Adipocyte (in vitro differentiated cells): ENCODE data around the gene RIN3.
"Not testable (repeated sequence)": the region's sequence is repeated elsewhere in the genome, so short reads cannot be mapped to it uniquely, and the experiment has no call there.

Experiments
- DNase-seq: peaks from one replicate; pipeline ENCODE4 v3.0.0-alpha.2; 2015; ENCODE audit warnings: low read depth
- H3K27me3 ChIP-seq: replicated peaks from 2 replicates; pipeline ENCODE4 v1.7.0; 2013; ENCODE audit warnings: mild to moderate bottlenecking, low read length, moderate library complexity; ENCODE audit not compliant: control insufficient read depth, insufficient read depth
- H3K36me3 ChIP-seq: 2 replicates; pipeline ENCODE4 v1.7.0; 2013; ENCODE audit warnings: low read length, mild to moderate bottlenecking, moderate library complexity; ENCODE audit not compliant: control insufficient read depth, insufficient read depth, severe bottlenecking
- H3K4me1 ChIP-seq: 2 replicates; pipeline ENCODE4 v1.7.0; 2013; ENCODE audit warnings: mild to moderate bottlenecking, low read length, moderate library complexity; ENCODE audit not compliant: control insufficient read depth, insufficient read depth
- H3K4me3 ChIP-seq: 2 replicates; pipeline ENCODE4 v1.7.0; 2013; ENCODE audit warnings: mild to moderate bottlenecking, low read length, moderate library complexity
- H3K9ac ChIP-seq: 2 replicates; pipeline ENCODE4 v1.7.0; 2013; ENCODE audit warnings: mild to moderate bottlenecking, low read length, moderate library complexity
- H3K9me3 ChIP-seq: 2 replicates; pipeline ENCODE4 v1.7.0; 2013; ENCODE audit warnings: mild to moderate bottlenecking, low read length, moderate library complexity; ENCODE audit not compliant: control insufficient read depth

The RIN3 gene

GRCh38 chr14:92714739-92715307 is 201.2 kb downstream of the RIN3 start:
- H3K9ac ChIP-seq, H3K4me3 ChIP-seq, H3K9me3 ChIP-seq, H3K27me3 ChIP-seq: not testable (repeated sequence)
- DNase-seq, result peak; percentile 59
- Histone ChIP-seq H3K36me3 (peaks cover 37% of the 10 kb centered on the region), H3K4me1 (peaks cover 20% of the 10 kb centered on the region)

DNA sequence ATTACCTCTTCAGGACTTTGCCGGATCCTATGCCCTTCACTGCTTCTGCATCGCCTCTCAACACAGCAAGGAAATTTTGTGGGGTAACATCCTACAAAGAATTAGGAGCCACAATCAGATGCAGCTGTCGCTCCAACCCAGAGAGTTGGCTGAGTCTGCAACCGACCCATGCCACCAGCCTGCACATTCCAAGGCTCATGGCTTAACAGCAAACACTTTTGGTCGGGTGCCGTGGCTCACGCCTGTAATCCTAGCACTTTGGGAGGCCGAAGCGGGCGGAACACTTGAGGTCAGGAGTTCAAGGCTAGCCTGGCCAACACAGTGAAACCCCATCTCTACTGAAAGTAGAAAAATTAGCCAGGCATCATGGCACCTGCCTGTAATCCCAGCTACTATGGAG is 202.6 kb downstream of the RIN3 start:
- Histone ChIP-seq H3K36me3 (peaks cover 29% of the 10 kb centered on the region), H3K4me1 (peaks cover 33% of the 10 kb centered on the region), H3K4me3 (no peak overlapping the region), H3K27me3 (no peaks in the 10 kb centered on the region), H3K9me3 (no peaks in the 10 kb centered on the region), H3K9ac (no peak overlapping the region)
- DNase-seq, result no peak

DNA sequence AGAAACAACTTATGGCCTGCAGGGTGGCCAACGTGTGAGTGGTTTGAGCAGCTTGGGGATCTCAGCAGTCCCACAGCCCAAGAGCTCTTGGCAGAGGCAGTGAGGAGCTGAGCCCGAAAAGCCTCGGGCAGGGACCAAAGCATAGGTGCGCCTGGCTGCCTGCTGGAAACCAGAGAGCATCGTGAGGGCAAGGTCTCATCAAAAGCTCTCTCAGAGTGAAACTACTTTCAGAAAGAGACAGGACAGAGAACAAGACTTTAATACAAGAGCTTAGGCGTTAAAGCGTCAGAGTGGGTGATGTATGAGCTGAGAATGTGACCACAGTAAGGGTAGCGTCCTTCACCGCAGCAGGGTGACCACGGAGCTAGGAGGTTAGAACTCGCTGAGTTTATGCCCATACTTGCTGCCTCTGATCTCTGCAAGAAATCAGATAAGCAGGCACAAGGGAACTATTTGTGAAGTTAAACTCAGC is 204.0 kb downstream of the RIN3 start:
- Histone ChIP-seq H3K4me3 (no peak overlapping the region), H3K36me3 (peaks cover 19% of the 10 kb centered on the region), H3K9ac (peak overlapping the region; percentile 32), H3K9me3 (no peaks in the 10 kb centered on the region), H3K4me1 (peaks cover 36% of the 10 kb centered on the region), H3K27me3 (no peaks in the 10 kb centered on the region)
- DNase-seq, result no peak

DNA sequence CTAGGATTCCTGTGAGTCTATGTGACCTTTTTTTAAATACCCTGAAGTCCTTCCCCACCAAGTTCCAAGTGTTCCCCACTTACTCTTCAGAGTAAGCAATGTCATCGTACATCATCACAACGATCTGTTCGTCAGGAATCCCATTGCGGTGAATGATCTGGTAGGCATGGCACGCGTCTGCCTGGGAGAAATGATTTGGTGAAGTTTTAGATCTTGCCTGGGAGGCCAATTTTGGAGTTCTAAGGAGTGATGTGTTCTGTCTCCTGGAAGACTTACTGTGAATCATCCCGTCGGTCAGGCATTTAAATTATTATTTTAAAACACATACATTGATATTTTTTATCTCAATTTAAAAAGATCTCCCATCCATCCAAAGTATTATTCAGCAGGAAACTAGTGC is 205.1 kb downstream of the RIN3 start:
- H3K9me3 ChIP-seq, result no peaks in the 10 kb centered on the region
- peaks cover 36% of the 10 kb centered on the region for H3K4me1 ChIP-seq
- no peak for DNase-seq
- H3K36me3 ChIP-seq, result peaks cover 12% of the 10 kb centered on the region
- no peak overlapping the region for H3K9ac ChIP-seq
- no peak overlapping the region for H3K4me3 ChIP-seq
- H3K27me3 ChIP-seq, result no peaks in the 10 kb centered on the region

DNA sequence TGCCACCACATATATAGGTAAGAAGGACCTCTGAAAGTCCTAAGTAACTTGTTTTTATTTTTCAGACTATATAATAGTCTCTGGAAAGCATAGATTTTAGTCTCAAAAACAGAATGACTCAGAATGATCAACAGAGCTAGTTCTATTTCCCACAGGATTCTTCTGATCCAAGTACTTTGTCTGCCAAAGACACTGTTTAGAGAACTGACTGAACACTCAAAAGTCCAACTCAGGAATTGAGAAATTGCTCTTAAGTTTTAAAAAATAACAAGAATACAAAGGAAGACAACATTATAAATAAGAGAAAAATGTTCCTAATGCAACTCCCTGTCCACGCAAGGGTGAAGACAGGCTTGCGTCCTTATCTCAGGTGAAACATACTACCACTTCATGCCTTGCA is 205.8 kb downstream of the RIN3 start:
- H3K27me3 ChIP-seq, result no peaks in the 10 kb centered on the region
- no peaks in the 10 kb centered on the region for H3K9me3 ChIP-seq
- peak; percentile 30 for DNase-seq
- H3K4me1 ChIP-seq, result peaks cover 42% of the 10 kb centered on the region
- H3K9ac ChIP-seq, result peak overlapping the region; percentile 65
- no peak overlapping the region for H3K4me3 ChIP-seq
- H3K36me3 ChIP-seq, result peaks cover 6% of the 10 kb centered on the region

DNA sequence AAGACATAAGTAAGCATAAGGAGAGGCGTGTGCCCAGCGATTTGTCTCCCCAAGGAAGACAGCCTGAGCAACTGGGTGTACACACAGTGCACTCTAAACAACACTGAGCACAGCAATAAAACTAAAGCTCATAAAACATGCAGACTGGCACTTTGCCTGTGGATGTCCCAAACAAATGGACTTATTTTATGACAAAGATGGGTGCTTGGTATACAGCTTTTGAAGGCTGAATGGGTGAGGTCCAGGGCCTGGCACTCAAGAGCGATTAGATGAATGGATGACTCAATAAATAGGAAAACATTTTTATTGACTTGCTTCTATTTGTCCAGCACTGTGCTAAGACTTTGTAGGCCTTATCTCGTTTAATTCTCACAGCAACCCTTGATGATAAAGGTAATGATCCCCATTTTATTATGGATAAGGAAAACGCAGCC is 206.3 kb downstream of the RIN3 start:
- Histone ChIP-seq H3K9ac (peak overlapping the region; percentile 65), H3K4me3 (peak overlapping the region; percentile 4), H3K36me3 (peaks cover 6% of the 10 kb centered on the region), H3K9me3 (no peaks in the 10 kb centered on the region), H3K4me1 (peaks cover 46% of the 10 kb centered on the region), H3K27me3 (no peaks in the 10 kb centered on the region)
- peak; percentile 2 for DNase-seq

GRCh38 chr14:92724516-92725340 is 211.1 kb downstream of the RIN3 start:
- Histone ChIP-seq H3K36me3 (no peaks in the 10 kb centered on the region), H3K9me3 (no peaks in the 10 kb centered on the region), H3K9ac (no peak overlapping the region), H3K4me1 (peaks cover 35% of the 10 kb centered on the region), H3K4me3 (no peak overlapping the region), H3K27me3 (no peaks in the 10 kb centered on the region)
- DNase-seq, result no peak

GRCh38 chr14:92726135-92726932 is 212.8 kb downstream of the RIN3 start:
- no peaks in the 10 kb centered on the region for H3K27me3 ChIP-seq
- H3K4me3 ChIP-seq, result no peak overlapping the region
- H3K9me3 ChIP-seq, result peaks cover 1% of the 10 kb centered on the region
- H3K9ac ChIP-seq, result peak overlapping the region; percentile 55
- DNase-seq, result peak; percentile 19
- peaks cover 6% of the 10 kb centered on the region for H3K36me3 ChIP-seq
- peaks cover 19% of the 10 kb centered on the region for H3K4me1 ChIP-seq

DNA sequence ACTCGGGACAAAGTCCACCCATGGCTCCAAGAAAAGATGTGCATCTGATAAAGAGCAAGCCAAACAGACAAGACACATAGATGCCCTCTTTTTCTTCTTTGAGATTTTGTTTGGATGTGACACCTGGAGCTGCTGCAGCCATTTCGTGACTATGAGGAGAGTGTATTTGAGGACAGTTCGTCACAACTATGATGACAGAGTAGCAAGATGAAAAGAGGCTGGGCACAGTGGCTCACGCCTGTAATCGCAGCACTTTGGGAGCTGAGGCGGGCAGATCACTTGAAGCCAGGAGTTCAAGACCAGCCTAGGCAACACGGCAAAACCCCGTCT is 213.3 kb downstream of the RIN3 start:
- H3K9me3 ChIP-seq, result peaks cover 7% of the 10 kb centered on the region
- no peak overlapping the region for H3K4me3 ChIP-seq
- no peak for DNase-seq
- H3K4me1 ChIP-seq, result peaks cover 19% of the 10 kb centered on the region
- H3K27me3 ChIP-seq, result no peaks in the 10 kb centered on the region
- no peak overlapping the region for H3K9ac ChIP-seq
- H3K36me3 ChIP-seq, result peaks cover 12% of the 10 kb centered on the region

DNA sequence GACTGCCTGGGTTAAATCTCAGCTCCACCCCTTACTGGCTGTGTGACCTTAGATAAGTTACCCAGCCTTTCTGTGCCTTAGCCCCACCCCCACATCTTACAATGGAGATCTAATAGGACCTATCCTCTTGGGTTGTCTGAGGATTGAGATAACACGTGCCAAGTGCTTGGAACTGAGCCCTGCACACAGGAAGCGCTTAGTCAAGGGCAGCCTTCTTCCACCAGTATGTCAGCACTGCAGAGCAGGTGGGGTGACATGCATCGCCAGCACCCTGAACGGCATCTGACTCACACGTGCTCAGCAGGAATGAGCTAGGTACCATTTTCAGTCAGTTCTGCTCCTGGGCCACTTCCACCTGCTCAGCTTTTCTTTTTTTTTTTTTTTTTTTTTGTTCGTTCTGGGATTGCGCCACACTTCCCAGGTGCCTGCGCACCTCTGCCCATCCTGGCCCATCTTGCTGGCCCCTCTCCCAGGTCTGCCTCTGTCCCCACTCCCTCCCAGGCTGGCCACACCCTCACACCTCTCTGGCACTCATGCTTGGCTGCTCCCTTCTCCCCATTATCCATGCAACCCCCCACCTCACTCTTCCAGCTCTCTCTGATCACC is 215.3 kb downstream of the RIN3 start:
- peaks cover 7% of the 10 kb centered on the region for H3K9me3 ChIP-seq
- DNase-seq, result no peak
- peaks cover 18% of the 10 kb centered on the region for H3K36me3 ChIP-seq

More for the DNA sequence above, 215.3 kb downstream of the RIN3 start:
- Histone ChIP-seq H3K27me3 (no peaks in the 10 kb centered on the region), H3K9ac (no peak overlapping the region), H3K4me3 (no peak overlapping the region), H3K4me1 (peaks cover 19% of the 10 kb centered on the region)
